NCI-H524 treated with DMSO at 0.1 percent for 48 hours (cell line): ENCODE data around the gene LGR5.

ENCODE experiments used
- DNase-seq: peaks from one replicate; lab custom pipeline; 2025; lab: John Stamatoyannopoulos, UW

LGR5 gene

GRCh38 chr12:71594214-71594948 is 154.8 kb downstream of the LGR5 start:
- no peak for DNase-seq

- DNase-seq: no peak
These were observed 159.6 kb downstream of the LGR5 start for GRCh38 chr12:71599210-71599609.

GRCh38 chr12:71601546-71601945 is 161.9 kb downstream of the LGR5 start:
- no peak for DNase-seq

GRCh38 chr12:71602761-71603577 is 163.4 kb downstream of the LGR5 start:
- DNase-seq: no peak

- DNase-seq: no peak
These were observed 165.4 kb downstream of the LGR5 start for GRCh38 chr12:71605039-71605438.

- DNase-seq: no peak
These were observed 168.1 kb downstream of the LGR5 start for GRCh38 chr12:71607494-71608330.

- DNase-seq: no peak
These were observed 170.6 kb downstream of the LGR5 start for GRCh38 chr12:71610031-71610795.

GRCh38 chr12:71621938-71622337 is 182.3 kb downstream of the LGR5 start:
- no peak for DNase-seq

- no peak for DNase-seq
These were observed 185.9 kb downstream of the LGR5 start for GRCh38 chr12:71625476-71625875.

GRCh38 chr12:71626098-71626497 is 186.5 kb downstream of the LGR5 start:
- no peak for DNase-seq

GRCh38 chr12:71626768-71627167 is 187.2 kb downstream of the LGR5 start:
- no peak for DNase-seq

GRCh38 chr12:71627438-71628002 is 187.9 kb downstream of the LGR5 start:
- no peak for DNase-seq
